NCI-H460 (cell line): ENCODE data around the gene GNAS-AS1. TPM values are rescaled to one million over a fixed set of nuclear protein-coding genes. Genes with fewer than 3 reads are reported as not detected.

Experiments used
- DNase-seq: peaks from one replicate; pipeline ENCODE4 v3.0.0-alpha.2; 2016; ENCODE audit warnings: low read depth; ENCODE audit errors: extremely low read depth
- total RNA-seq: library from RNA; depleted of rRNA; stranded (reverse); fragments of >200 nt; shearing (Covaris generic); gene quantifications from 2 replicates; pipeline ENCODE4 v1.2.3, GENCODE V29; 2014

Gene GNAS-AS1
- total RNA-seq, 1 experiment from 2014 or later, result 1.7 TPM

- no peak for DNase-seq
These were observed 37.4 kb upstream of the GNAS-AS1 start for GRCh38 chr20:58888103-58888502.

GRCh38 chr20:58886546-58886945 lies 35.8 kb upstream of the GNAS-AS1 start:
- DNase-seq, result no peak

GRCh38 chr20:58884966-58885365 lies 34.3 kb upstream of the GNAS-AS1 start:
- DNase-seq, result no peak

- DNase-seq, result no peak
These were observed 32.6 kb upstream of the GNAS-AS1 start for GRCh38 chr20:58883241-58883691.

GRCh38 chr20:58882704-58883089 lies 32.0 kb upstream of the GNAS-AS1 start:
- no peak for DNase-seq

- no peak for DNase-seq
These were observed 30.5 kb upstream of the GNAS-AS1 start for GRCh38 chr20:58880994-58881752.

GRCh38 chr20:58880441-58880840 lies 29.7 kb upstream of the GNAS-AS1 start:
- no peak for DNase-seq

GRCh38 chr20:58878399-58878798 lies 27.7 kb upstream of the GNAS-AS1 start:
- no peak for DNase-seq

GRCh38 chr20:58877976-58878360 lies 27.3 kb upstream of the GNAS-AS1 start:
- DNase-seq, result no peak

GRCh38 chr20:58877050-58877975 lies 26.6 kb upstream of the GNAS-AS1 start:
- no peak for DNase-seq

- DNase-seq, result no peak
These were observed 25.7 kb upstream of the GNAS-AS1 start for GRCh38 chr20:58876437-58876836.

- DNase-seq, result no peak
These were observed 24.9 kb upstream of the GNAS-AS1 start for GRCh38 chr20:58875541-58876134.

- DNase-seq, result no peak
These were observed 24.4 kb upstream of the GNAS-AS1 start for GRCh38 chr20:58875111-58875510.

GRCh38 chr20:58874469-58874868 lies 23.8 kb upstream of the GNAS-AS1 start:
- DNase-seq, result no peak

- DNase-seq, result no peak
These were observed 20.9 kb upstream of the GNAS-AS1 start for GRCh38 chr20:58871533-58872102.

- peak; percentile 74 for DNase-seq
These were observed 19.8 kb upstream of the GNAS-AS1 start for GRCh38 chr20:58870293-58871014.

- DNase-seq, result no peak
These were observed 19.0 kb upstream of the GNAS-AS1 start for GRCh38 chr20:58869662-58870227.

- no peak for DNase-seq
These were observed 18.1 kb upstream of the GNAS-AS1 start for GRCh38 chr20:58868795-58869194.

- no peak for DNase-seq
These were observed 16.5 kb upstream of the GNAS-AS1 start for GRCh38 chr20:58867211-58867610.

GRCh38 chr20:58865843-58866242 lies 15.1 kb upstream of the GNAS-AS1 start:
- no peak for DNase-seq
